Liver (tissue), 9 donors: ENCODE measurements around the gene SLC8A1. TPM values are rescaled to one million over a fixed set of nuclear protein-coding genes. Genes with fewer than 3 reads are reported as not detected.

Experiments used
- DNase-seq: peaks from one replicate; pipeline ENCODE4 v3.0.0-alpha.2; 2017; ENCODE audit warnings: low spot score
- H3K27ac ChIP-seq, 2 donors: one replicate each; pipeline ENCODE4 v1.7.0; 2013; ENCODE audit warnings: inconsistent platforms in 2 of 2, low read length in 2 of 2, control low read depth in 1 of 2, low read depth in 1 of 2, mild to moderate bottlenecking in 1 of 2
- H3K27me3 ChIP-seq, 4 donors: one replicate each; pipeline versions ENCODE4 v1.6.1 to v1.7.0; 2013; ENCODE audit warnings: low read length in 3 of 4, inconsistent platforms in 1 of 4, mild to moderate bottlenecking in 1 of 4, moderate library complexity in 1 of 4; ENCODE audit not compliant: control insufficient read depth in 4 of 4, insufficient read depth in 4 of 4
- H3K36me3 ChIP-seq, 4 donors: one replicate each; pipeline versions ENCODE4 v1.6.1 to v1.7.0; 2013; ENCODE audit warnings: low read length in 3 of 4, mild to moderate bottlenecking in 3 of 4, low read depth in 1 of 4, moderate library complexity in 1 of 4; ENCODE audit not compliant: control insufficient read depth in 4 of 4, insufficient read depth in 3 of 4
- H3K4me1 ChIP-seq, 4 donors: one replicate each; pipeline versions ENCODE4 v1.6.1 to v1.7.0; 2013; ENCODE audit warnings: low read length in 3 of 4, mild to moderate bottlenecking in 3 of 4, moderate library complexity in 1 of 4; ENCODE audit not compliant: control insufficient read depth in 4 of 4, insufficient read depth in 4 of 4
- H3K4me3 ChIP-seq, 3 donors: one replicate each; pipeline versions ENCODE4 v1.6.1 to v1.7.0; 2013; ENCODE audit warnings: low read length in 3 of 3, control low read depth in 1 of 3, low read depth in 1 of 3, mild to moderate bottlenecking in 1 of 3
- H3K9ac ChIP-seq, 2 donors: one replicate each; pipeline ENCODE4 v1.7.0; 2013; ENCODE audit warnings: low read length in 2 of 2, mild to moderate bottlenecking in 2 of 2, moderate library complexity in 2 of 2, control low read depth in 1 of 2, low read depth in 1 of 2
- H3K9me3 ChIP-seq, 4 donors: one replicate each; pipeline versions ENCODE4 v1.6.1 to v1.7.0; 2013; ENCODE audit warnings: low read length in 3 of 4; ENCODE audit not compliant: control insufficient read depth in 4 of 4
- FOXA1 ChIP-seq: IDR thresholded peaks from 2 replicates; pipeline ENCODE4 v1.6.1; 2016; ENCODE audit warnings: antibody characterized with exemption
- FOXA2 ChIP-seq: IDR thresholded peaks from 2 replicates; pipeline ENCODE4 v1.6.1; 2016; ENCODE audit warnings: antibody characterized with exemption
- HNF4A ChIP-seq, 2 donors: conservative IDR thresholded peaks; 2 replicates each; pipeline ENCODE4 v1.6.1; 2016; ENCODE audit warnings: antibody characterized with exemption in 2 of 2, mild to moderate bottlenecking in 2 of 2
- HNF4G ChIP-seq: IDR thresholded peaks from 2 replicates; pipeline ENCODE4 v1.6.1; 2016; ENCODE audit warnings: antibody characterized with exemption
- JUND ChIP-seq, 2 donors: IDR thresholded peaks; 2 replicates each; pipeline ENCODE4 v1.6.1; 2016; ENCODE audit warnings: antibody characterized with exemption in 2 of 2
- NR2F2 ChIP-seq: IDR thresholded peaks from 2 replicates; pipeline ENCODE4 v1.6.1; 2016; ENCODE audit warnings: antibody characterized with exemption
- RXRA ChIP-seq, 2 donors: IDR thresholded peaks; 2 replicates each; pipeline ENCODE4 v1.6.1; 2017 to 2018; ENCODE audit warnings: antibody characterized with exemption in 2 of 2, mild to moderate bottlenecking in 1 of 2
- SP1 ChIP-seq: IDR thresholded peaks from 2 replicates; pipeline ENCODE4 v1.6.1; 2018; ENCODE audit warnings: antibody characterized with exemption, mild to moderate bottlenecking
- TAF1 ChIP-seq: conservative IDR thresholded peaks from 2 replicates; pipeline ENCODE4 v1.6.1; 2016; ENCODE audit warnings: antibody characterized with exemption, mild to moderate bottlenecking
- YY1 ChIP-seq: IDR thresholded peaks from 2 replicates; pipeline ENCODE4 v1.6.1; 2016; ENCODE audit warnings: antibody characterized with exemption, mild to moderate bottlenecking
- WGBS: extraction: QIAGEN DNeasy Blood & Tissue Kit; methylation state at CpG from one replicate; pipeline ENCODE4 v1.1.7; 2013; 5-methylcytosine and 5-hydroxymethylcytosine counted together
- polyA plus RNA-seq, 2 donors: library from polyadenylated mRNA; stranded (reverse) in 1 of 2; unstranded in 1 of 2; fragments of 200-250 nt in 1 of 2; fragments of >200 nt in 1 of 2; fragmentation: Nextera tagmentation in 1 of 2; extraction: Ambion mirVana in 1 of 2; gene quantifications; one replicate each; pipeline versions ENCODE4 v1.2.1 to v1.2.3, GENCODE V29; 2013 to 2015
- total RNA-seq, 2 donors: library from RNA; depleted of rRNA; stranded (reverse); fragments of >200 nt; gene quantifications; one replicate each; pipeline ENCODE4 v1.2.3, GENCODE V29; 2014
- TF ChIP-seq, protein P1 (sequence below): IDR thresholded peaks from 2 replicates; pipeline ENCODE4 v1.6.1; 2016; ENCODE audit warnings: antibody characterized with exemption
- TF ChIP-seq, protein P2 (sequence below): IDR thresholded peaks from 2 replicates; pipeline ENCODE4 v1.6.1; 2016; ENCODE audit warnings: antibody characterized with exemption
- TF ChIP-seq, protein P3 (sequence below): IDR thresholded peaks from 2 replicates; pipeline ENCODE4 v1.6.1; 2016; ENCODE audit warnings: antibody characterized with exemption, mild to moderate bottlenecking
- TF ChIP-seq, protein P4 (sequence below): fragments of 150-350 bp; IDR thresholded peaks from 2 replicates; pipeline ENCODE4 v1.5.1; 2017; ENCODE audit warnings: improper control_type of control experiment, low read depth, low read length; ENCODE audit not compliant: missing input control
- TF ChIP-seq, protein P5 (sequence below): IDR thresholded peaks from 2 replicates; pipeline ENCODE4 v1.6.1; 2016; ENCODE audit warnings: antibody characterized with exemption
- donor health status: healthy.
- donor health status: healthy.
- donor health status: healthy.
- donor health status: healthy.
- donor health status: healthy.

Gene SLC8A1
- total and polyA plus RNA-seq, 4 donors: 1.2 to 18.5 (median 8.2) TPM

DNA sequence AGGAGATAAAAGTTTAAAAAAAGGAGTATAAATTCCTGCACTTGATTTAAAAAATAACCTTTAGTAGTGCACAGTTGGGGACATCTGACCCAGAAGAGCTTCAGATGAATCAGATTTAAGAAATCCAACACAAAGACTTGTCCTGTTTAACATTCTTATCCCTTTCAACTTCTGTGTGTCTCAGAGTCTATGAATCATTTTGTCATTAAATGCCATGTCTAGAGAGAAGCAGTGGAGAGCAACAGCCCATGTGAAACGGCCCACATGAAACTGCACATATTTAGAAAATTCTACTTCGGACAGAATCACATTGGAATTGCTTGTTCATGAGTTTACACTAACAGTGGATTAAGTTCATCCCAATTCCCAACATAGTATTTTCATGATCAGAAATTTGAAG, 278.6 kb downstream of the SLC8A1 start:
- Histone ChIP-seq H3K9ac (no peak overlapping the region), H3K36me3 (no peaks in the 10 kb centered on the region), H3K4me1 (no peaks in the 10 kb centered on the region), H3K27ac (no peak overlapping the region), H3K27me3 (peaks cover 0 to 3% (median 0%) of the 10 kb centered on the region in 4 donors), H3K4me3 (no peak overlapping the region), H3K9me3 (no peaks in the 10 kb centered on the region)
- 76% methylated on average over 2 of the region's 2 CpGs for WGBS
- TF ChIP-seq, protein P1, sequence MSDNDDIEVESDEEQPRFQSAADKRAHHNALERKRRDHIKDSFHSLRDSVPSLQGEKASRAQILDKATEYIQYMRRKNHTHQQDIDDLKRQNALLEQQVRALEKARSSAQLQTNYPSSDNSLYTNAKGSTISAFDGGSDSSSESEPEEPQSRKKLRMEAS: no peak
- no peak for DNase-seq

DNA sequence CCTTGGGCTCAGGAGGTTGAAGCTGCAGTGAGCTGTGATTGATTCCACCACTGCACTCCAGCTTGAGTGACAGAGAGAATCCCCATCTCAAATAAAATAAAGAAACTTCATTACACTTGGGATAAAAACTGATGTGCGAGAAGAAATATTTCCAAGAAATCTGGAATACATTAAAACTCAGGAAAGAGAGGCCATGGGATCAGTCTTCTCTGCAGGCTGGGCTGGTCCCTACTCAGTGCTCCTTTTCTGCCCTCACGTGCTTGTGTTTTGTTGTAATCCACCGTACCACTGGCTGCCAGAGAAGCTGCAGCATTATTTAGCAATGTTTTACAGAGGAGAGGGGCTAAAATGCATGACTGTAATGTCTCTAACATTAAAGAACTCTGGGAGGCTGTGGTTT, 282.0 kb downstream of the SLC8A1 start:
- H3K27me3 ChIP-seq: no peaks in the 10 kb centered on the region
- TF ChIP-seq HNF4G (no peak), SP1 (no peak), FOXA2 (no peak), JUND (IDR thresholded peaks at IDR 0.05) (no peak), YY1 (no peak), FOXA1 (no peak), HNF4A (conservative IDR thresholded peaks at IDR 0.05) (no peak), TAF1 (no peak), NR2F2 (no peak)
- TF ChIP-seq, protein P2, sequence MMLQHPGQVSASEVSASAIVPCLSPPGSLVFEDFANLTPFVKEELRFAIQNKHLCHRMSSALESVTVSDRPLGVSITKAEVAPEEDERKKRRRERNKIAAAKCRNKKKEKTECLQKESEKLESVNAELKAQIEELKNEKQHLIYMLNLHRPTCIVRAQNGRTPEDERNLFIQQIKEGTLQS: no peak
- TF ChIP-seq, protein P1: no peak
- H3K9me3 ChIP-seq: no peaks in the 10 kb centered on the region
- H3K36me3 ChIP-seq: no peaks in the 10 kb centered on the region
- no peak overlapping the region for H3K4me3 ChIP-seq
- WGBS: 94% methylated on average over 3 of the region's 3 CpGs
- DNase-seq: no peak
- H3K27ac ChIP-seq: no peak overlapping the region
- no peak overlapping the region for H3K9ac ChIP-seq
- no peaks in the 10 kb centered on the region for H3K4me1 ChIP-seq

DNA sequence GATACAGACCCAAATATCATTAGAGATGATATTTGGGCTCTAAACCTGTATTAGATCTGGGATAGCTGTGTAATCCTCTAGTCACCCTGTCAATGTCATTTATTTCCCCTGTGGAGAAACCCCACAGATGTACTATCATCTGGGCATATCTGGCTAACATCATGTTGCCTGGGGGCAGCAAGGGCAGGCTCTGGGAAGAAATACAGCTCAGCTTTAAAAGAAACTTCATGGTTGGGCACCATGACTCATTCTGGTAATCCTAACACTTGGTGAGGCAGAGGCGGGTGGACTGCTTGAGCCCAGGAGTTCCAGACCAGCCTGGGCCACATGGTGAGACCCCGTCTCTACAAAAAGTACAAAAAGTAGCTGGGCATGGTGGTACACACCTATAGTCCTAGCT, 282.5 kb downstream of the SLC8A1 start:
- 93% methylated on average over 2 of the region's 2 CpGs for WGBS
- TF ChIP-seq HNF4G (no peak), YY1 (no peak), RXRA (IDR thresholded peaks at IDR 0.05) (no peak), FOXA1 (no peak), SP1 (no peak)
- TF ChIP-seq, protein P3, sequence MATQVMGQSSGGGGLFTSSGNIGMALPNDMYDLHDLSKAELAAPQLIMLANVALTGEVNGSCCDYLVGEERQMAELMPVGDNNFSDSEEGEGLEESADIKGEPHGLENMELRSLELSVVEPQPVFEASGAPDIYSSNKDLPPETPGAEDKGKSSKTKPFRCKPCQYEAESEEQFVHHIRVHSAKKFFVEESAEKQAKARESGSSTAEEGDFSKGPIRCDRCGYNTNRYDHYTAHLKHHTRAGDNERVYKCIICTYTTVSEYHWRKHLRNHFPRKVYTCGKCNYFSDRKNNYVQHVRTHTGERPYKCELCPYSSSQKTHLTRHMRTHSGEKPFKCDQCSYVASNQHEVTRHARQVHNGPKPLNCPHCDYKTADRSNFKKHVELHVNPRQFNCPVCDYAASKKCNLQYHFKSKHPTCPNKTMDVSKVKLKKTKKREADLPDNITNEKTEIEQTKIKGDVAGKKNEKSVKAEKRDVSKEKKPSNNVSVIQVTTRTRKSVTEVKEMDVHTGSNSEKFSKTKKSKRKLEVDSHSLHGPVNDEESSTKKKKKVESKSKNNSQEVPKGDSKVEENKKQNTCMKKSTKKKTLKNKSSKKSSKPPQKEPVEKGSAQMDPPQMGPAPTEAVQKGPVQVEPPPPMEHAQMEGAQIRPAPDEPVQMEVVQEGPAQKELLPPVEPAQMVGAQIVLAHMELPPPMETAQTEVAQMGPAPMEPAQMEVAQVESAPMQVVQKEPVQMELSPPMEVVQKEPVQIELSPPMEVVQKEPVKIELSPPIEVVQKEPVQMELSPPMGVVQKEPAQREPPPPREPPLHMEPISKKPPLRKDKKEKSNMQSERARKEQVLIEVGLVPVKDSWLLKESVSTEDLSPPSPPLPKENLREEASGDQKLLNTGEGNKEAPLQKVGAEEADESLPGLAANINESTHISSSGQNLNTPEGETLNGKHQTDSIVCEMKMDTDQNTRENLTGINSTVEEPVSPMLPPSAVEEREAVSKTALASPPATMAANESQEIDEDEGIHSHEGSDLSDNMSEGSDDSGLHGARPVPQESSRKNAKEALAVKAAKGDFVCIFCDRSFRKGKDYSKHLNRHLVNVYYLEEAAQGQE: no peak
- TF ChIP-seq, protein P4, sequence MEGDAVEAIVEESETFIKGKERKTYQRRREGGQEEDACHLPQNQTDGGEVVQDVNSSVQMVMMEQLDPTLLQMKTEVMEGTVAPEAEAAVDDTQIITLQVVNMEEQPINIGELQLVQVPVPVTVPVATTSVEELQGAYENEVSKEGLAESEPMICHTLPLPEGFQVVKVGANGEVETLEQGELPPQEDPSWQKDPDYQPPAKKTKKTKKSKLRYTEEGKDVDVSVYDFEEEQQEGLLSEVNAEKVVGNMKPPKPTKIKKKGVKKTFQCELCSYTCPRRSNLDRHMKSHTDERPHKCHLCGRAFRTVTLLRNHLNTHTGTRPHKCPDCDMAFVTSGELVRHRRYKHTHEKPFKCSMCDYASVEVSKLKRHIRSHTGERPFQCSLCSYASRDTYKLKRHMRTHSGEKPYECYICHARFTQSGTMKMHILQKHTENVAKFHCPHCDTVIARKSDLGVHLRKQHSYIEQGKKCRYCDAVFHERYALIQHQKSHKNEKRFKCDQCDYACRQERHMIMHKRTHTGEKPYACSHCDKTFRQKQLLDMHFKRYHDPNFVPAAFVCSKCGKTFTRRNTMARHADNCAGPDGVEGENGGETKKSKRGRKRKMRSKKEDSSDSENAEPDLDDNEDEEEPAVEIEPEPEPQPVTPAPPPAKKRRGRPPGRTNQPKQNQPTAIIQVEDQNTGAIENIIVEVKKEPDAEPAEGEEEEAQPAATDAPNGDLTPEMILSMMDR: no peak
- TF ChIP-seq, protein P5, sequence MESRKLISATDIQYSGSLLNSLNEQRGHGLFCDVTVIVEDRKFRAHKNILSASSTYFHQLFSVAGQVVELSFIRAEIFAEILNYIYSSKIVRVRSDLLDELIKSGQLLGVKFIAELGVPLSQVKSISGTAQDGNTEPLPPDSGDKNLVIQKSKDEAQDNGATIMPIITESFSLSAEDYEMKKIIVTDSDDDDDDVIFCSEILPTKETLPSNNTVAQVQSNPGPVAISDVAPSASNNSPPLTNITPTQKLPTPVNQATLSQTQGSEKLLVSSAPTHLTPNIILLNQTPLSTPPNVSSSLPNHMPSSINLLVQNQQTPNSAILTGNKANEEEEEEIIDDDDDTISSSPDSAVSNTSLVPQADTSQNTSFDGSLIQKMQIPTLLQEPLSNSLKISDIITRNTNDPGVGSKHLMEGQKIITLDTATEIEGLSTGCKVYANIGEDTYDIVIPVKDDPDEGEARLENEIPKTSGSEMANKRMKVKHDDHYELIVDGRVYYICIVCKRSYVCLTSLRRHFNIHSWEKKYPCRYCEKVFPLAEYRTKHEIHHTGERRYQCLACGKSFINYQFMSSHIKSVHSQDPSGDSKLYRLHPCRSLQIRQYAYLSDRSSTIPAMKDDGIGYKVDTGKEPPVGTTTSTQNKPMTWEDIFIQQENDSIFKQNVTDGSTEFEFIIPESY: no peak
- TF ChIP-seq, protein P2: no peak

More for the DNA sequence above, 282.5 kb downstream of the SLC8A1 start:
- Histone ChIP-seq H3K9me3 (no peaks in the 10 kb centered on the region), H3K36me3 (no peaks in the 10 kb centered on the region), H3K27ac (no peak overlapping the region), H3K4me1 (no peaks in the 10 kb centered on the region), H3K27me3 (no peaks in the 10 kb centered on the region), H3K9ac (no peak overlapping the region), H3K4me3 (no peak overlapping the region)
- no peak for DNase-seq
